Endometrial microvascular endothelial cells (primary cell): ENCODE results near the gene ARPP21. TPM values are rescaled to one million over a fixed set of nuclear protein-coding genes. Genes with fewer than 3 reads are reported as not detected.

ENCODE experiments used
- in situ Hi-C: cut with HindIII; loops from 2 replicates; pipeline ENCODE4 v1.10.0; 2017; ENCODE audit warnings: low sequenced_read_pairs, low pct_unique_long_range_greater_than_20kb; ENCODE audit errors: inconsistent ontology term
- total RNA-seq: library from RNA; depleted of rRNA; stranded (reverse); fragments of >200 nt; gene quantifications from one replicate; pipeline ENCODE4 v1.2.3, GENCODE V29; 2015; ENCODE audit errors: inconsistent ontology term

Gene ARPP21
- total RNA-seq, 1 donor from 2014 or later, result not detected

- in situ Hi-C loops, result no loop called here
These were observed 31.2 kb downstream of the ARPP21 start for GRCh38 chr3:35670408-35670965.

GRCh38 chr3:35671483-35671882, 32.2 kb downstream of the ARPP21 start:
- in situ Hi-C loops, result no loop called here

- in situ Hi-C loops, result no loop called here
These were observed 33.7 kb downstream of the ARPP21 start for GRCh38 chr3:35673017-35673416.

- in situ Hi-C loops, result no loop called here
These were observed 35.3 kb downstream of the ARPP21 start for GRCh38 chr3:35674451-35675109.

- in situ Hi-C loops, result no loop called here
These were observed 35.9 kb downstream of the ARPP21 start for GRCh38 chr3:35675206-35675605.

GRCh38 chr3:35675621-35676020, 36.3 kb downstream of the ARPP21 start:
- in situ Hi-C loops, result no loop called here

GRCh38 chr3:35677797-35678196, 38.5 kb downstream of the ARPP21 start:
- in situ Hi-C loops, result no loop called here

- in situ Hi-C loops, result no loop called here
These were observed 39.4 kb downstream of the ARPP21 start for GRCh38 chr3:35678643-35679161.

- in situ Hi-C loops, result no loop called here
These were observed 40.2 kb downstream of the ARPP21 start for GRCh38 chr3:35679409-35680080.

- in situ Hi-C loops, result no loop called here
These were observed 41.7 kb downstream of the ARPP21 start for GRCh38 chr3:35680866-35681650.

- in situ Hi-C loops, result no loop called here
These were observed 45.8 kb downstream of the ARPP21 start for GRCh38 chr3:35685153-35685552.

GRCh38 chr3:35688826-35689225, 49.5 kb downstream of the ARPP21 start:
- in situ Hi-C loops, result no loop called here

- in situ Hi-C loops, result no loop called here
These were observed 50.9 kb downstream of the ARPP21 start for GRCh38 chr3:35690271-35690670.

GRCh38 chr3:35705904-35706303, 66.6 kb downstream of the ARPP21 start:
- in situ Hi-C loops, result no loop called here

- in situ Hi-C loops, result no loop called here
These were observed 68.6 kb downstream of the ARPP21 start for GRCh38 chr3:35707904-35708303.

- in situ Hi-C loops, result no loop called here
These were observed 69.3 kb downstream of the ARPP21 start for GRCh38 chr3:35708394-35709271.

GRCh38 chr3:35709691-35710090, 70.4 kb downstream of the ARPP21 start:
- in situ Hi-C loops, result no loop called here

GRCh38 chr3:35710554-35710953, 71.2 kb downstream of the ARPP21 start:
- in situ Hi-C loops, result no loop called here
